ENCODE results near the gene P2RX7.

P2RX7 gene

GRCh38 chr12:121229826-121230537 is 97.3 kb downstream of the P2RX7 start:
- peak; percentile 39 to 49 for DNase-seq (ENCODE audit: low read depth in 2 of 2)

- no peak for DNase-seq (ENCODE audit: low read depth in 2 of 2)
Observed at GRCh38 chr12:121230538-121230907, 97.8 kb downstream of the P2RX7 start.

- no peak for DNase-seq (ENCODE audit: low read depth in 2 of 2)
Observed at GRCh38 chr12:121232163-121232562, 99.5 kb downstream of the P2RX7 start.

- no peak for DNase-seq (ENCODE audit: low read depth in 2 of 2)
Observed at GRCh38 chr12:121232977-121233627, 100.4 kb downstream of the P2RX7 start.

GRCh38 chr12:121233628-121234020 is 100.9 kb downstream of the P2RX7 start:
- DNase-seq (ENCODE audit: low read depth in 2 of 2), result no peak

- DNase-seq (ENCODE audit: low read depth in 2 of 2), result no peak
Observed at GRCh38 chr12:121236776-121237175, 104.1 kb downstream of the P2RX7 start.

- no peak for DNase-seq (ENCODE audit: low read depth in 2 of 2)
Observed at GRCh38 chr12:121237415-121237814, 104.7 kb downstream of the P2RX7 start.

Measured in activated CD4-positive, alpha-beta T cell treated with anti-CD3 and anti-CD28 coated beads for 24 hours (primary cell).